HCEC 1CT (cell line): Measurements from ENCODE around the gene SNAPC5.
A peak's percentile ranks its signal among the peaks of the same experiment; 100 is the strongest.
"Not testable (repeated sequence)": the region's sequence is repeated elsewhere in the genome, so short reads cannot be mapped to it uniquely, and the experiment has no call there.

Experiments used
- DNase-seq: peaks from one replicate; pipeline ENCODE4 v3.0.0-alpha.2; 2017

SNAPC5 gene

GRCh38 chr15:66497502-66498455, at the start of gene SNAPC5:
SNAPC5 (minus strand) TSS chr15:66497762; CDS start chr15:66497731, 31 bp downstream.
- DNase-seq: peak; percentile 88

GRCh38 chr15:66545255-66545654, 47.7 kb upstream of the SNAPC5 start:
- no peak for DNase-seq

GRCh38 chr15:66542896-66543295, 45.3 kb upstream of the SNAPC5 start:
- no peak for DNase-seq

- DNase-seq: no peak
Measured at GRCh38 chr15:66535056-66535455, 37.5 kb upstream of the SNAPC5 start.

GRCh38 chr15:66524838-66525237, 27.3 kb upstream of the SNAPC5 start:
- no peak for DNase-seq

- no peak for DNase-seq
Measured at GRCh38 chr15:66523926-66524325, 26.4 kb upstream of the SNAPC5 start.

GRCh38 chr15:66515901-66516322, 18.4 kb upstream of the SNAPC5 start:
- peak; percentile 15 for DNase-seq

GRCh38 chr15:66514586-66514985, 17.0 kb upstream of the SNAPC5 start:
- no peak for DNase-seq

GRCh38 chr15:66508293-66508883, 10.8 kb upstream of the SNAPC5 start:
- DNase-seq: no peak

GRCh38 chr15:66505818-66506217, 8.3 kb upstream of the SNAPC5 start:
- no peak for DNase-seq

GRCh38 chr15:66505430-66505811, 7.9 kb upstream of the SNAPC5 start:
- peak; percentile 34 for DNase-seq

GRCh38 chr15:66504563-66505429, 7.2 kb upstream of the SNAPC5 start, which contains the start of the genes RPL4 and ZWILCH:
RPL4 (minus strand) TSS chr15:66504855; CDS start chr15:66504790, 65 bp downstream.
ZWILCH (plus strand) TSS chr15:66505326; CDS start chr15:66505339, 13 bp downstream.
- DNase-seq: peak; percentile 89

- no peak for DNase-seq
Measured at GRCh38 chr15:66503780-66504562, 6.4 kb upstream of the SNAPC5 start.

- peak; percentile 14 for DNase-seq
Measured at GRCh38 chr15:66503041-66503648, 5.6 kb upstream of the SNAPC5 start.

- DNase-seq: no peak
Measured at GRCh38 chr15:66502491-66502890, 4.9 kb upstream of the SNAPC5 start.

- not testable (repeated sequence) for DNase-seq
Measured at GRCh38 chr15:66500346-66500745, 2.8 kb upstream of the SNAPC5 start.

- DNase-seq: peak; percentile 33
Measured at GRCh38 chr15:66498501-66499386, 1.2 kb upstream of the SNAPC5 start.

- no peak for DNase-seq
Measured at GRCh38 chr15:66496951-66497501, 536 bp downstream of the SNAPC5 start.

- no peak for DNase-seq
Measured at GRCh38 chr15:66494262-66494661, 3.3 kb downstream of the SNAPC5 start.

GRCh38 chr15:66491846-66492245, 5.7 kb downstream of the SNAPC5 start:
- DNase-seq: no peak
